Stimulated activated CD4-positive, alpha-beta T cell treated with anti-CD3 and anti-CD28 coated beads, Interleukin-12 subunit alpha, Interleukin-12 subunit beta, amount 100 ng/mL, for 4 hours (primary cell): Measurements from ENCODE around the gene RFC3.

Experiments
- DNase-seq: peaks from one replicate; pipeline ENCODE4 v3.0.0-alpha.2; 2020

The RFC3 gene

DNA sequence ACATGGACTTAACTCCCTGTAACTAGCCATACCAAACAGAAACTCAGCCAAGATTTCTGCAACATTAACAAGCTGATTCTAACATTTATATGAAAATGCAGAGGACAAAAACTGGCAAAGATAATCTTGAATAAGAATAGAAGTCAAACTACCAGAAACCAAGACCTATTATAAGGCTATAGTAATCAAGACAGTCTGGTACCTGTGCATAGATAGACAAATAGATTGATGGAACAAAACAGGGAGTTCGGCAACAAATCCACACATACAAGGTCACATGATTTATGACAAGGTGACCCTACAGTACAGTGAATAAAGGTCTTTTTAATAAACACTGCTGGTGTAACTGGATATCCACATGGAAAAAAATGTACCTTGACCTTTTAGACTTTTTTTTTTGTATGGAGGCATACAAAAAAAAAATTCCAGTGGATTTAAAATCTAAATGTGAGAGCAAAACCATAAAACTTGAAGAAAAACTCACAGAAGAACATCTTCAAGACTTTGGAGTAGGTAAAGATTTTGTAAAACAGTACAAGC lies 2.9 kb upstream of the RFC3 start:
- DNase-seq = no peak

GRCh38 chr13:33816912-33817311 lies 1.0 kb upstream of the RFC3 start:
- no peak for DNase-seq

- no peak for DNase-seq
These were observed 442 bp upstream of the RFC3 start for GRCh38 chr13:33817513-33817900.

DNA sequence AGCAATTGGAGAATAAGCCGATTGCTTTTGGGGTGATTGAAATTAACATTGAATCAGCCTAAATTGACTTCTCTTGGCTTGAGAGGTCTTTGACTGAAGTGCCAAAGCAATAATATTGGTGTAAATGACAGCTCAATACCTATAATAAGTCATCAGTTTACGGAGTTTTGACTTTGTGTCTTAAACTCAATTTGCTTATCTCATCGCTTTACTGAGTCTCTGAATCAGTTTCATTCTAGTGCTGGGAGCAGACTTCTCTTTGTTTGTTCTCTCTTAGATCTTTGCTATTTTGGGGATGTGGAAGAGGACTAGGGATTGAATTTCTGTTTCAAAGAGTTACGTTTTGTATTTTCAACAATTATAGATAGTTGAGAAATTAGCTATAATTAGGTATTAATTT lies 7.1 kb downstream of the RFC3 start:
- DNase-seq = no peak

- DNase-seq = no peak
These were observed 9.2 kb downstream of the RFC3 start for GRCh38 chr13:33827139-33827538.

GRCh38 chr13:33828431-33829129 lies 10.6 kb downstream of the RFC3 start:
- DNase-seq = no peak

- DNase-seq = no peak
These were observed 14.9 kb downstream of the RFC3 start for GRCh38 chr13:33832872-33833271.

DNA sequence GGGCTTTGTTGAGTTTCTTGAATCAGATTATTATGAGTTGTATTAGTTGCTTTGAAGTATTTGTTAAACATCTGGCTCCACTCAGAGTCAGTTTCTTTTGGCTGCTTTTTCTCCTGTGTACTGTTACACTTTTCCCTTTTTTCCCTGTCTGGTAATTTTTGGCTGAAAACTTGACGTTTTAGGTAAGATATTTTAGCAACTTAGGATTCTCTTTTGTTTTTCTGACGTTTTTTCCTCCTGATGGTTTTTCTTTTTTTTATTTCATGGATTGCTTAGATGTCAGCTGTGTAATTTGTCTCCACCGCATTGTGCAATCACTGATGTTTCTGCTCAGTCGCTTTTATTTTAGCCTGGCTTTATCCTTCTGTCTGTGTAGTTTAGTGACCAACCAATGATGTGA lies 20.7 kb downstream of the RFC3 start:
- DNase-seq = no peak

DNA sequence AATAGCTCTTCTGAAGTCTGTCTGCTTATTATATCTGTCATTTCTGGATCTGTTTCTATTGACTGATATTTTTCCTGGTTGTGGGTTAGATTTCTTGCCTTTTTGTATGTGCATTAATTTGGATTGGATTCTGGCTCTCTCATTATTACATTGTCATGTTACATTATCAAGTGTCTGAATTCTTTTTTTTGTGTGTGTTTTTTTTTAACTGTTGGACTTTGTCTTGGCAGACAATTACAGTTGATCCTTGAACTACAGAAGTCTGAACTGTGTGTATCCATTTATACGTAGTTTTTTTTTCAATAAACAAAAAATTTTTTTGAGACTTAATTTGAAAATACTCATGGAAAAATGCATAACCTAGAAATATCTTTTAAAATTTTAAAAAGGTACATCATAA lies 22.5 kb downstream of the RFC3 start:
- DNase-seq = no peak

- DNase-seq = no peak
These were observed 24.3 kb downstream of the RFC3 start for GRCh38 chr13:33842207-33842606.

GRCh38 chr13:33842986-33843385 lies 25.0 kb downstream of the RFC3 start:
- no peak for DNase-seq

DNA sequence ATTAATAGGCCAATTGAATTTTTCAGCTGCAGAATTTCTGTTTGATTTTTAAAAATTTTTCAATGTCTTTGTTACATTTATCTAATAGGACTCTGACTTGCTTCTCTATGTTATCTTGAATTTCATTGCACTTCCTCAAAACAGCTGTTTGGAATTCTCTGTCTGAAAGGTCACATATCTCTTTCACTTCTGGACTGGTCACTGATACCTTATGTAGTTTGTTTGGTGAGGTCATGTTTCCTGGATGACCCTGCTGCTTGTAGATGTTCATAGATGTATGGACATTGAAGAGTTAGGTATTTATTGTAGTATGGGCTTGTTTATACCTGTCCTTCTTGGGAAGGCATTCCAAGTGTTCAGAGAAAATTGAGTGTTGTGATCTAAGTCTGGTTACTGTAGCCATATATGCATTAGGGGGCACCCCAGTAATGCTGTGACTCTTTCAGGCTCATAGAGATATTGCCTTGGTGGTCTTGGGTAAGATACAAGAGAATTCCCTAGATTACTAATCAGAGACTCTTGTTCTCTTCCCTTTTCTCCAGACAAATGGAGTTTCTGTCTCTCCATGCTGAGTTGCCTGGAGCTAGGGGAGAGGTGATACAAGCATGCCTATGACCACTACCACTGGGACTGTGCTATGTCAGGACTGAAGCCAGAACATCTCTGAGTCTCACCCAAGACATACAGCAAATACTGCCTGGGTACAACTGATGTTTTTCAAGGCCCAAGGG lies 27.8 kb downstream of the RFC3 start:
- DNase-seq = no peak

DNA sequence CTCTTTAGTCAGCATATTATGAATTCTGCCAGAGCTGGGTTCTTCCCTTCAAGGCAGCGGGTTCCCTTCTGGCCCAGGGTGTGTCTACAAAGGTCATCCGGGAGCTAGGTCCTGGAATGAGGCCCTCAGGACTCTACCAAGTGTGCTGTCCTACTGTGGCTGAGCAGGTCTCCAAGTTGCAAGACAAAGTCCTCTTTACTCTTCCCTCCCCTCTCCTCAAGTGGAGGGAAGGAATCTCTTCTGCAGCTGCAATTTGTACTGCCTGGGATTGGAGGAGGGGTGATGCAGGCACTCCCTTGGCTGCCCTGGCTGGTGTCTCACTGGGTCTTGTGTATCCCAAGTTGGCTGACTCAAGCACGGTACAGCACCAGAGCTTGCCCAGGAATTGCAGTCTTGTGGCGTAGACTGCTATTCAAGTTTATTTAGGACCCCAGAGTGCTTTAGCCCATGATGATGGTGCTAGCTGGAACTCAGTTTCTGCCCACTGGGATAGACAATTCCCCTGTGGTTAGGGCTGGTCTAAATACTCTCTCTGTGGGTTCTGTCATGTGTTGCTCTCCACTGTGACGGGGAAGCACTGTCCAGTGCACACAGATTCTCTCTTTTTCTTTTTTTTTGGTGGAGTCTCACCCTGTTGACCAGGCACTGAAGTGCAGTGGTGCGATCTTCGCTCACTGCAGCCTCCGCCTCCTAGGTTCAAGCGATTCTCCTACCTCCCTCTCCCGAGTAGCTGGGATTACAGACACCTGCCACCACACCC lies 28.5 kb downstream of the RFC3 start:
- no peak for DNase-seq

GRCh38 chr13:33849211-33849610 lies 31.3 kb downstream of the RFC3 start:
- DNase-seq = no peak

GRCh38 chr13:33855371-33855895 lies 37.5 kb downstream of the RFC3 start:
- no peak for DNase-seq

- DNase-seq = no peak
These were observed 41.8 kb downstream of the RFC3 start for GRCh38 chr13:33859691-33860303.

DNA sequence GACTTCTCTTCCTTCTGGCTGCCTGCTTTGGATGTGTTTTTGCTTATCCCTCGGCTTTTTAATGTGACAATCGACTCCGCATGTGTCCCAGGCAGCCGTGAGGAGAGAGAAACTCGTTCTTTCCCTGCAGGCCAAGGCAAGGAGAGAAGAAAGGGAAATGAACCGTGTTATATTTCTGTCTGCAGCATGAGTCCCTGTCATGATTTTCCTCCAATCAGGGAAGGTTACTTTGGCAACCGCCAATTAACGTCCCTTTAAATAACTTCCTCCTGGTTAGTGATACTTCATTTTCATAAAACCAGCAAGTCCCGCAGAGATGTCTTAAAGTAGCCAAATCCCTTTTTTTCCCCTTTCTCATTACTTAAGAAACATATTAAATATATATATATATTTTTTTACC lies 42.6 kb downstream of the RFC3 start:
- no peak for DNase-seq

DNA sequence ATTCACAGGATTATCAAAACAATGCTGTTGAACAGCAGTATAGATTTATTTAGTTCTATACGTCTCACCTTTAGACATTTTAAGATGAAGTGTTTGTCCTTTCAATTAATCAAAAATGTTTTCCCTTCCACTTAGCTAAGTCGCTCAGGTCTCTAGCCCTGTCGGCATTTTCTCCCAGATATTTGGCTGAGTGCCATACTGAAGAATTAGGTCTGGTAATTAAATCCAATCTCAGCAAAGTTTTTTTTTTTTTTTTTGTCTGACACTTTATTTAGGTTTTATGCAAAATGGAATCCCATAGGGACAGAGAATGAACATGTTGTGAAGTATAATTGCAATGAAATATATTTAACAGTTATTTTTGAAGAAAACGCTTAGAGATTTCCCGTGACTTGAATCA lies 44.1 kb downstream of the RFC3 start:
- DNase-seq = no peak

DNA sequence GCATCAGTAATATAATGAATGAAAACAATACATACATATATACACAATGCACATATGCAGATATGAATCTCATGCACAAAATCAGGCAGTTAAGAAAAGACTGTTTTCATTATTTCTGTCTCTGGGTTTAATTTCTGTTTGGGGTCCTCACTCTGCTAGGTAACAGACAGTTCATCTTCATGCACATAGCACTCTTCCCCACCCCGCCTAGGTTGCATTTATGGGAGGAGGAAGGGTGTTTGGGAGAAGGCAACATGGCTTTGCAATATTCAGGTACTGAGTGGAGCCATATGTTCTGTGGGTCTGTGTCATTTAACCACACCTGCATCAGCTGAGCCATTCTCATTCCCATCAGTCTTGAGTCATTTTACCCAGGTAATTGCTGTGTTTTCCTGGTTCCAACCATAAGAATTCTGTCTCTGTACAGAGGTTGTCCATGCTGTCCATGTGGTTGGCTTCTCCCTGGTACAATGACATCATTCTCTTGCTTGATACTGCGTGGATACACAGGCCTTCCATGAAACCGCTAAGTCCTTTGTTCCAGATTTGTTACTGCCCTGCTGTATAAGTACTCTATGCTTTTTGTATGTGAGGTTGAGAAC lies 45.3 kb downstream of the RFC3 start:
- no peak for DNase-seq

DNA sequence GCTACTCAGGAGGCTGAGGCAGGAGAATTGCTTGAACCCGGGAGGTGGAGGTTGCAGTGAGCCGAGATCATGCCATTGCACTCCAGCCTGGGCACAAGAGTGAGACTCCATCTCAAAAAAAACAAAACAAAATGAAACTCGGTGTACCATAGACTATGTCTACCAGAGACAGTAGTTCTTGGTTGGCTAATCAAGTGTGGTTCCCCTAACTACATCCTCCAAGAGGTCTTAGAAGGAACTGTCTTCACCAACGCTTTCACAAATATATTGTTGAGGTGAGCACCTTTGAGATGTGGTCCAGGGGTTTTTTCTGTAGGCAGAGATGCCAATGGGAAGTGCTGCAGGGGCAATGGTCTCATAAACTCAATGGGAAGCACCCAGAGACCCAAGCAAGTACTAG lies 48.0 kb downstream of the RFC3 start:
- DNase-seq = no peak

GRCh38 chr13:33867472-33867871 lies 49.5 kb downstream of the RFC3 start:
- no peak for DNase-seq

DNA sequence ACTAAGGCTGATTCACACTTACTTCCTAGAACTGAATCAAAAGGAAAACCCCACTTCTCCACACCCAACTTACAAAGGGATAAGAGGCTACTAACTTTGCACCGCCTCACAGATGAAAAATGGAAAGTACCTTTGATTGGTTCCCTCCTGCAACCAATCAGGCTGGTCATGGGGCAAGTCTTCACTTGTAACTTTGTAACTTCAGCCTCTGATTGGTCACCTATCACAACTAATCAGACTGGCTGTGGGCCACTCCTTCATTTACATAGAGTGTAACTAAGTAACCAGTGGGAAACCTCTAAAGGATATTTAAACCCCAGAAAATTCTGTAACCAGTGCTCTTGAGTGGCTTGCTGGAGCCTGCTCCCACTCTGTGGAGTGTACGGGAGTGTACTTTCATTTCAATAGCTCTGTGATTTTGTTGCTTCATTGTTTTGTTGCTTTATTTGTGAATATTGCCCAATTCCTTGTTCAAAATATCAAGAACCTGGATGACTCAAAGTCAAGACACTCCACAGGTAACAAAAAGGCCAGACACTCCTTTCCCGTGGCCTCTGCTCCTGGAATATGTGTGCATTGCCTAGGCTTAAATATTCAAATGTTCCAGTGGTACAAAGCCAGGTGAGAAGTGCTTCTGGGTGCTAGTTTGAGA lies 50.5 kb downstream of the RFC3 start:
- no peak for DNase-seq
